CD4-positive, alpha-beta T cell (primary cell): ENCODE measurements around the gene RAB31. TPM values are rescaled to one million over a fixed set of nuclear protein-coding genes. Genes with fewer than 3 reads are reported as not detected.

Source experiments
- ATAC-seq: fragments of 200-7000 bp; cut with Tn5 transposase; one replicate; pipeline ENCODE4 v1.10.0; 2022; ENCODE audit warnings: mild to moderate bottlenecking; ENCODE audit not compliant: poor library complexity
- CTCF ChIA-PET: fragments of 350-600 bp; sonication (Branson Sonifier 250); formaldehyde crosslinking; loops from one replicate; lab custom pipeline; 2021; ENCODE audit warnings: antibody characterized with exemption, inconsistent platforms; lab: Charles Lee
- POLR2A ChIA-PET: fragments of 350-600 bp; sonication (Branson Sonifier 250); formaldehyde crosslinking; loops from one replicate; lab custom pipeline; 2021; ENCODE audit warnings: antibody characterized with exemption, inconsistent platforms; lab: Charles Lee
- DNase-seq, 14 experiments: peaks; one replicate each; pipeline ENCODE4 v3.0.0-alpha.2; 2013 to 2020; ENCODE audit warnings: mixed read lengths in 2 of 14
- H3K27ac ChIP-seq, 2 donors: one replicate each; pipeline versions ENCODE4 v1.5.1 to v1.7.0; 2013; ENCODE audit warnings: low read length in 2 of 2, low read depth in 1 of 2, mild to moderate bottlenecking in 1 of 2
- H3K27me3 ChIP-seq, 2 experiments: 1 replicate in 1 of 2; 2 replicates in 1 of 2; pipeline versions ENCODE4 v1.6.1 to v1.7.0; 2013; ENCODE audit warnings: low read length in 2 of 2, control low read depth in 1 of 2, mild to moderate bottlenecking in 1 of 2, moderate library complexity in 1 of 2; ENCODE audit not compliant: insufficient read depth in 2 of 2, control insufficient read depth in 1 of 2
- H3K36me3 ChIP-seq: one replicate; pipeline ENCODE4 v1.6.1; 2013; ENCODE audit warnings: low read length, control low read depth; ENCODE audit not compliant: insufficient read depth
- H3K4me1 ChIP-seq: one replicate; pipeline ENCODE4 v1.6.1; 2013; ENCODE audit warnings: low read length, control low read depth; ENCODE audit not compliant: insufficient read depth
- H3K4me3 ChIP-seq: one replicate; pipeline ENCODE4 v1.5.1; 2013; ENCODE audit warnings: mild to moderate bottlenecking, low read length, moderate library complexity
- H3K9me3 ChIP-seq, 2 experiments: 1 replicate in 1 of 2; 2 replicates in 1 of 2; pipeline versions ENCODE4 v1.6.1 to v1.7.0; 2013; ENCODE audit warnings: low read length in 2 of 2, mild to moderate bottlenecking in 2 of 2, control low read depth in 1 of 2, moderate library complexity in 1 of 2; ENCODE audit not compliant: control insufficient read depth in 1 of 2, insufficient read depth in 1 of 2
- H3K27ac Mint-ChIP-seq: one replicate; pipeline ENCODE4 v1.8.0; 2020; ENCODE audit warnings: mixed read lengths
- H3K27me3 Mint-ChIP-seq: one replicate; pipeline ENCODE4 v1.8.0; 2021; ENCODE audit warnings: mixed read lengths
- H3K36me3 Mint-ChIP-seq: one replicate; pipeline ENCODE4 v1.8.0; 2021; ENCODE audit warnings: low read depth, mixed read lengths
- H3K4me1 Mint-ChIP-seq: one replicate; pipeline ENCODE4 v1.8.0; 2021; ENCODE audit warnings: low read depth, mixed read lengths
- H3K4me3 Mint-ChIP-seq: one replicate; pipeline ENCODE4 v1.8.0; 2020; ENCODE audit warnings: mild to moderate bottlenecking, mixed read lengths
- H3K9me3 Mint-ChIP-seq: one replicate; pipeline ENCODE4 v1.8.0; 2020; ENCODE audit warnings: mixed read lengths
- intact Hi-C, 2 experiments: fragments of 100-400 bp; cut with DNase I in 1 of 2; cut with micrococcal nuclease in 1 of 2; formaldehyde crosslinking; loops; one replicate each; pipeline versions ENCODE4 v1.15.1 to v1.9.0; 2023 to 2025; cut with DNase I, micrococcal nuclease
- total RNA-seq, 174 experiments: library from RNA in 2 of 174; stranded (reverse) in 2 of 174; gene quantifications; one replicate each; pipeline ENCODE4 v1.2.3 and lab custom pipeline; 2021 to 2026
- TF ChIP-seq, protein P1 (sequence below): fragments of 200-600 bp; IDR thresholded peaks from one replicate; pipeline ENCODE4 v1.8.0; 2022; ENCODE audit warnings: antibody characterized with exemption, mild to moderate bottlenecking

Gene RAB31
- total RNA-seq, 2 experiments from 2014 or later, result 1.1 to 1.3 TPM

DNA sequence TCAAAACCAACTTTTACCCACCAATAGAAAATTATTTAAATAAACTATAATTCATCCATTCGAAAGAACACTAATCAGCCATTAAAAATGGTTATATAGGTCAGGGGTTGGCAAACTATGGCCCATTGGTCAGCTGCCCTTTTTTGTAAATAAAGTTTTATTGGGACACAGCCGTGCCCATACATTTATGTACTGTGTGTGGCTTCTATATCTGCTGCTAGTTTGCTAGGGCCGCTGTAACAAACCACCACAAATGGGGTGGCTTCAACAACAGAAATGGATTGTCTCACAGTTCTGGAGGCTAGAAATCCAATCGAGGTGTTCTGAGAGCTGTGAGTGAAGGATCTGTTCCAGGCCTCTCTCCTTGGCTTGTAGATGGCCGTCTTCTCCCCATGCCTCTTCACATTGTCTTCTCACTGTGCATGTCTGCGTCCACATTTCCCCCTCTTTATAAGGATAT is 170.7 kb downstream of the RAB31 start:
- intact Hi-C loops, result no loop called here
- no peak overlapping the region for H3K27ac ChIP-seq
- CTCF ChIA-PET, result no interaction called here
- Mint-ChIP-seq H3K4me1 (no peaks in the 10 kb centered on the region), H3K27ac (no peak overlapping the region), H3K4me3 (no peak overlapping the region), H3K27me3 (peaks cover 7% of the 10 kb centered on the region), H3K36me3 (no peaks in the 10 kb centered on the region), H3K9me3 (no peaks in the 10 kb centered on the region)
- H3K4me1 ChIP-seq, result no peaks in the 10 kb centered on the region
- no peaks in the 10 kb centered on the region for H3K9me3 ChIP-seq
- ATAC-seq (no peak), DNase-seq (no peak)
- no peaks in the 10 kb centered on the region for H3K36me3 ChIP-seq
- POLR2A ChIA-PET, result no interaction called here
- TF ChIP-seq, protein P1, sequence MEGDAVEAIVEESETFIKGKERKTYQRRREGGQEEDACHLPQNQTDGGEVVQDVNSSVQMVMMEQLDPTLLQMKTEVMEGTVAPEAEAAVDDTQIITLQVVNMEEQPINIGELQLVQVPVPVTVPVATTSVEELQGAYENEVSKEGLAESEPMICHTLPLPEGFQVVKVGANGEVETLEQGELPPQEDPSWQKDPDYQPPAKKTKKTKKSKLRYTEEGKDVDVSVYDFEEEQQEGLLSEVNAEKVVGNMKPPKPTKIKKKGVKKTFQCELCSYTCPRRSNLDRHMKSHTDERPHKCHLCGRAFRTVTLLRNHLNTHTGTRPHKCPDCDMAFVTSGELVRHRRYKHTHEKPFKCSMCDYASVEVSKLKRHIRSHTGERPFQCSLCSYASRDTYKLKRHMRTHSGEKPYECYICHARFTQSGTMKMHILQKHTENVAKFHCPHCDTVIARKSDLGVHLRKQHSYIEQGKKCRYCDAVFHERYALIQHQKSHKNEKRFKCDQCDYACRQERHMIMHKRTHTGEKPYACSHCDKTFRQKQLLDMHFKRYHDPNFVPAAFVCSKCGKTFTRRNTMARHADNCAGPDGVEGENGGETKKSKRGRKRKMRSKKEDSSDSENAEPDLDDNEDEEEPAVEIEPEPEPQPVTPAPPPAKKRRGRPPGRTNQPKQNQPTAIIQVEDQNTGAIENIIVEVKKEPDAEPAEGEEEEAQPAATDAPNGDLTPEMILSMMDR, result no peak
- no peaks in the 10 kb centered on the region for H3K27me3 ChIP-seq
- H3K4me3 ChIP-seq, result no peak overlapping the region

DNA sequence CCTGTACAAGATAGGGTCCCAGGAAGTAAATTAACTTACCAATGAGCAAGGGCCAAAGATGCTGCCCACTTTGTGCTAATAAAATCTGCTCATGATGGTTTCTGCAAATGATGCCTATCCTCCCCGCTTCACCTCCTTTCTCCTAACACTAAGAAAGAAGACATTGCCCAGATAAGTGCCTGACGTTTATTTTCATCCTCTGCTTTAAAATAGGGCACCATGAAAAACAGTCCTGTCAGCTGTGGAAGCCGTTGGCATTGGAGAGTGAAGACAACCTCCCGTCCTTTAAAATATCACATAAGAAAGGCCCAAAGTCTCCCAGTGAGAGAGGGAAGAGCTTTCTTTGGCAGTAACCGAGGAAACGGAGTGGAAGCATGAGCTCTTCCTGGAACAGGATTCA is 176.0 kb downstream of the RAB31 start:
- intact Hi-C loops, result no loop called here
- Histone ChIP-seq H3K9me3 (no peaks in the 10 kb centered on the region), H3K4me3 (no peak overlapping the region), H3K27me3 (no peaks in the 10 kb centered on the region), H3K36me3 (no peaks in the 10 kb centered on the region), H3K27ac (no peak overlapping the region), H3K4me1 (no peaks in the 10 kb centered on the region)
- DNase-seq, result no peak
- Mint-ChIP-seq H3K27me3 (no peaks in the 10 kb centered on the region), H3K4me1 (no peaks in the 10 kb centered on the region), H3K9me3 (no peaks in the 10 kb centered on the region), H3K4me3 (no peak overlapping the region), H3K36me3 (no peaks in the 10 kb centered on the region), H3K27ac (no peak overlapping the region)
- no peak for ATAC-seq
- TF ChIP-seq, protein P1, result no peak
- ChIA-PET POLR2A (no interaction called here), CTCF (no interaction called here)

DNA sequence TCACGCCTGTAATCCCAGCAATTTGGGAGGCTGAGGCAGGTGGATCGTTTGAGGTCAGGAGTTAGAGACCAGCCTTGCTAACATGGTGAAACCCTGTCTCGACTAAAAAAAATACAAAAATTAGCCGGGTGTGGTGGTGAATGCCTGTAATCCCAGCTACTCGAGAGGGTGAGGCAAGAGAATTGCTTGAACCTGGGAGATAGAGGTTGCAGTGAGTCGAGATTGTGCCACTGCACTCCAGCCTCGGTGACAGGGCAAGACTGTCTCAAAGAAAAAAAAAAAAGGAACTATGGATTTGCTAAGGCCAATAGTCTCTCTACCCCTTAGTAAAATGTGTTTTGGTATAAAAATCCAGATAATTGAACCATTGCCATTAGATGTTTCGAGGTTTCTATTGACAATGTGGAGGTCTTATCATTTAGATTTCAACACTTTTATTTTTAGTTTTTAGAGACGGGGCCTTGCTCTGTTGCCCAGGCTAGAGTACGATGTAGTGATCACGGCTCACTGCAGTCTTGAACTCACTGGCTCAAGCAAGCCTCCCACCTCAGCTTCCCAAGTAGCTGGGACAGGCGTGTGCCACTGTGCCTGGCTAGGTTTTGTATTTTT is 176.5 kb downstream of the RAB31 start:
- no peak overlapping the region for H3K4me3 Mint-ChIP-seq

More for the DNA sequence above, 176.5 kb downstream of the RAB31 start:
- no peak for ATAC-seq
- no peak overlapping the region for H3K27ac Mint-ChIP-seq
- Histone ChIP-seq H3K4me1 (no peaks in the 10 kb centered on the region), H3K36me3 (no peaks in the 10 kb centered on the region), H3K9me3 (no peaks in the 10 kb centered on the region), H3K27ac (no peak overlapping the region), H3K4me3 (no peak overlapping the region), H3K27me3 (no peaks in the 10 kb centered on the region)
- intact Hi-C loops, result no loop called here
- H3K27me3 Mint-ChIP-seq, result no peaks in the 10 kb centered on the region
- no peaks in the 10 kb centered on the region for H3K4me1 Mint-ChIP-seq
- no peaks in the 10 kb centered on the region for H3K36me3 Mint-ChIP-seq
- TF ChIP-seq, protein P1, result no peak
- H3K9me3 Mint-ChIP-seq, result no peaks in the 10 kb centered on the region
- no peak for DNase-seq
- ChIA-PET POLR2A (no interaction called here), CTCF (no interaction called here)
